ENCODE data around the gene SPON1. TPM values are rescaled to one million over a fixed set of nuclear protein-coding genes. Genes with fewer than 3 reads are reported as not detected.
"Not testable (repeated sequence)": the region's sequence is repeated elsewhere in the genome, so short reads cannot be mapped to it uniquely, and the experiment has no call there.

The SPON1 gene
- polyA plus RNA-seq, 4 donors, result 11.4 to 99.8 (median 22.2) TPM

- FAIRE-seq (no peak), DNase-seq (no peak)
- H3K4me1 ChIP-seq (ENCODE audit: control insufficient read depth in 3 of 3, insufficient read depth in 2 of 3, low read depth in 1 of 3, low read length in 2 of 3), result peaks cover 0 to 7% (median 0%) of the 10 kb centered on the region in 3 donors
- no peaks in the 10 kb centered on the region for H3K27me3 ChIP-seq (ENCODE audit: control insufficient read depth in 3 of 3, insufficient read depth in 3 of 3, low read length in 3 of 3)
- H3K4me3 ChIP-seq (ENCODE audit: low read depth in 1 of 3, low read length in 3 of 3), result no peak overlapping the region
- no peak overlapping the region for H3K27ac ChIP-seq (ENCODE audit: low read depth in 1 of 3, low read length in 2 of 3)
- H3K36me3 ChIP-seq (ENCODE audit: control insufficient read depth in 3 of 3, insufficient read depth in 2 of 3, low read depth in 1 of 3, low read length in 3 of 3), result peaks cover 0 to 9% (median 0%) of the 10 kb centered on the region in 3 donors
- H3K9me3 ChIP-seq (ENCODE audit: control insufficient read depth in 2 of 2, insufficient read depth in 1 of 2, low read depth in 1 of 2, low read length in 1 of 2), result no peaks in the 10 kb centered on the region
- WGBS, 3 donors, result 75 to 96% (median 91%) methylated on average over 2 of the region's 2 CpGs
These were observed 311.4 kb downstream of the SPON1 start for GRCh38 chr11:14273895-14274294.

DNA sequence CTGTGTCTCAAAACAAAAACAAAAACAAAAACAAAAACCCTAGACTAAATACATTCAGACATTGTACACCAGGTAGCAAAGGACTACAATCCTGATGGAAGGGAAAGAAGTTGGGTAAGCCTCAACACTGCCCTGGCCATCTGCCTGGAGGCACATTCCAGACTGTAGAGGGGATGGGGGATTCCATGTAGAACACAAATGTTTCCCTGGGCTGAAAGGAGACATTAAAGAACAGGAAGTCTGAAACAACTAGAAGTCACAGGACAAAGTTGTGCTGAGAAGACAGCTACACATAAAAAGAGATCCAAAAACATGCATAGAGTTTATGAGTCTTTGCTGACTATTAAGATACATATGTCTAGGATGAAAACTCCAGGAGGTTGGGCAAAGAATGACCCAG, 312.6 kb downstream of the SPON1 start:
- Histone ChIP-seq H3K4me3 (ENCODE audit: low read depth in 1 of 3, low read length in 3 of 3) (no peak overlapping the region), H3K27me3 (ENCODE audit: control insufficient read depth in 3 of 3, insufficient read depth in 3 of 3, low read length in 3 of 3) (no peaks in the 10 kb centered on the region), H3K27ac (ENCODE audit: low read depth in 1 of 3, low read length in 2 of 3) (no peak overlapping the region), H3K9me3 (ENCODE audit: control insufficient read depth in 2 of 2, insufficient read depth in 1 of 2, low read depth in 1 of 2, low read length in 1 of 2) (no peaks in the 10 kb centered on the region), H3K4me1 (ENCODE audit: control insufficient read depth in 3 of 3, insufficient read depth in 2 of 3, low read depth in 1 of 3, low read length in 2 of 3) (peaks cover 0 to 7% (median 0%) of the 10 kb centered on the region in 3 donors), H3K36me3 (ENCODE audit: control insufficient read depth in 3 of 3, insufficient read depth in 2 of 3, low read depth in 1 of 3, low read length in 3 of 3) (peaks cover 0 to 9% (median 0%) of the 10 kb centered on the region in 3 donors)
- DNase-seq (no peak), FAIRE-seq (no peak)

GRCh38 chr11:14278869-14279268, 316.3 kb downstream of the SPON1 start:
- H3K36me3 ChIP-seq (ENCODE audit: control insufficient read depth in 3 of 3, insufficient read depth in 2 of 3, low read depth in 1 of 3, low read length in 3 of 3); H3K27me3 ChIP-seq (ENCODE audit: control insufficient read depth in 3 of 3, insufficient read depth in 3 of 3, low read length in 3 of 3); H3K9me3 ChIP-seq (ENCODE audit: control insufficient read depth in 2 of 2, insufficient read depth in 1 of 2, low read depth in 1 of 2, low read length in 1 of 2); FAIRE-seq; H3K4me3 ChIP-seq (ENCODE audit: low read depth in 1 of 3, low read length in 3 of 3); H3K27ac ChIP-seq (ENCODE audit: low read depth in 1 of 3, low read length in 2 of 3); DNase-seq; H3K4me1 ChIP-seq (ENCODE audit: control insufficient read depth in 3 of 3, insufficient read depth in 2 of 3, low read depth in 1 of 3, low read length in 2 of 3): not testable (repeated sequence)
- 90 to 100% methylated on average over 1 of the region's 1 CpG; no CpG with 5 or more reads in 1 of the 3 donors for WGBS, 3 donors

DNA sequence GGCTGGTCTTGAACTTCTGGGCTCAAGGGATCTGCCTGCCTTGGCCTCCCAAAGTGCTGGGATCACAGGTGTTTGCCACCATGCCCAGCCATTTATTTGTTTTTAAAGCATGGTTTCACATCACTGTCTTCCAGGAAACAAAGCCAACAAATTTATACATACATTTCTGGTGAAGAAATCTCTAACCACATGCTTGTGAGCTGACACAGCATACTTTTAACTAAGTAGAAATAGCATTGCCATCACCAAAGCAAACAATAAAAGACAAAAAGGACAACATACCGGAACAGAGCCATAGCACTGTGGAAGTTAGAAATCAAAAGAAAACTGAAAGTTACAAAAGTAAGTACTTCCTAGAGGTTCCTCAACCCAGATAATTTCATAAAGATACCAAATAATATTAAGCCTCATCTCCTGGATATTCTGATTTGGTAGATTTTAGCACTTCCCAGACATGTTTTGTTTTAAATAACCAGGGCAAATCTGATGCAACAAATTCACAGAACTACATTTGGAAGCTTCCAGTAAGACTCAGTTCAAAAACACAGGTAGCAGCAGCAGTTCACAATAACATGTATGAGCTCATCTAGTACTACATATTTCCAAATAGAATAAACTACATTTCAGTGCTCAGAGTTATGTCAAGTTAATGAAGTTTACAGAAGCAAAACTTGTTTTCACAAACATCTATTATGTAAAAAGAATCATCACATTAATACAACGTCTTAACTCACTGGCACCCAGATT, 325.8 kb downstream of the SPON1 start:
- no peaks in the 10 kb centered on the region for H3K27me3 ChIP-seq (ENCODE audit: control insufficient read depth in 3 of 3, insufficient read depth in 3 of 3, low read length in 3 of 3)
- peak overlapping the region in 2 of 3 donors; percentile 37 to 70 for H3K27ac ChIP-seq (ENCODE audit: low read depth in 1 of 3, low read length in 2 of 3)
- FAIRE-seq, result no peak
- no peaks in the 10 kb centered on the region for H3K9me3 ChIP-seq (ENCODE audit: control insufficient read depth in 2 of 2, insufficient read depth in 1 of 2, low read depth in 1 of 2, low read length in 1 of 2)
- H3K36me3 ChIP-seq (ENCODE audit: control insufficient read depth in 3 of 3, insufficient read depth in 2 of 3, low read depth in 1 of 3, low read length in 3 of 3), result peaks cover 2 to 14% (median 2%) of the 10 kb centered on the region in 3 donors
- no peak for DNase-seq
- no peaks in the 10 kb centered on the region for H3K4me1 ChIP-seq (ENCODE audit: control insufficient read depth in 3 of 3, insufficient read depth in 2 of 3, low read depth in 1 of 3, low read length in 2 of 3)
- 72 to 80% (median 73%) methylated on average over 2 of the region's 2 CpGs for WGBS, 3 donors
- H3K4me3 ChIP-seq (ENCODE audit: low read depth in 1 of 3, low read length in 3 of 3), result no peak overlapping the region

GRCh38 chr11:14290422-14290821, 327.9 kb downstream of the SPON1 start:
- FAIRE-seq (no peak), DNase-seq (no peak)
- Histone ChIP-seq H3K4me1 (ENCODE audit: control insufficient read depth in 3 of 3, insufficient read depth in 2 of 3, low read depth in 1 of 3, low read length in 2 of 3) (no peaks in the 10 kb centered on the region), H3K27me3 (ENCODE audit: control insufficient read depth in 3 of 3, insufficient read depth in 3 of 3, low read length in 3 of 3) (no peaks in the 10 kb centered on the region), H3K27ac (ENCODE audit: low read depth in 1 of 3, low read length in 2 of 3) (no peak overlapping the region), H3K9me3 (ENCODE audit: control insufficient read depth in 2 of 2, insufficient read depth in 1 of 2, low read depth in 1 of 2, low read length in 1 of 2) (no peaks in the 10 kb centered on the region), H3K4me3 (ENCODE audit: low read depth in 1 of 3, low read length in 3 of 3) (no peak overlapping the region), H3K36me3 (ENCODE audit: control insufficient read depth in 3 of 3, insufficient read depth in 2 of 3, low read depth in 1 of 3, low read length in 3 of 3) (peaks cover 2 to 16% (median 2%) of the 10 kb centered on the region in 3 donors)
- 88 to 96% (median 91%) methylated on average over 3 of the region's 3 CpGs for WGBS, 3 donors

DNA sequence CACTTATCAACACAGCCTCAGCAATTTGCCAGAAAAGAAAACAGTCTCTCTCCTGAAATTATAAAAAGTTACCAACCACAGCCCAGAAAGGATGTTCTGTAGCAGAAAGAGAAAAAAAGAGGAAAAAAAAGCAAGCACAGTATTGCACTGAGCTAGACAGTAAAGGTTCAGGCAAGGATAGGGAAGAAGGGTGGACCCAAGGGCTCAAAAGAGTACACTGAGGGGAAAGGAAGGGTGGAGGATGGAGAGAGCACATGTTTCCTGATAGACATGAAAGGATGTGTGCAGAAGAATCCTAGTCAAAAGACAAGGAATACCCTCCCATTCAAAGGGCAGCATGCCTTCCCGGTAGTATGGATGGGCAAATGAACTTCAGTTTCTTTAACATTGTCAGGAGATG, 337.4 kb downstream of the SPON1 start:
- WGBS, 3 donors, result 52 to 83% (median 73%) methylated on average over 1 of the region's 1 CpG
- Histone ChIP-seq H3K4me1 (ENCODE audit: control insufficient read depth in 3 of 3, insufficient read depth in 2 of 3, low read depth in 1 of 3, low read length in 2 of 3) (no peaks in the 10 kb centered on the region), H3K4me3 (ENCODE audit: low read depth in 1 of 3, low read length in 3 of 3) (no peak overlapping the region), H3K27ac (ENCODE audit: low read depth in 1 of 3, low read length in 2 of 3) (no peak overlapping the region), H3K36me3 (ENCODE audit: control insufficient read depth in 3 of 3, insufficient read depth in 2 of 3, low read depth in 1 of 3, low read length in 3 of 3) (no peaks in the 10 kb centered on the region), H3K27me3 (ENCODE audit: control insufficient read depth in 3 of 3, insufficient read depth in 3 of 3, low read length in 3 of 3) (no peaks in the 10 kb centered on the region), H3K9me3 (ENCODE audit: control insufficient read depth in 2 of 2, insufficient read depth in 1 of 2, low read depth in 1 of 2, low read length in 1 of 2) (no peaks in the 10 kb centered on the region)
- FAIRE-seq, result no peak
- no peak for DNase-seq

GRCh38 chr11:14300661-14301304, 338.3 kb downstream of the SPON1 start:
- 39 to 44% (median 40%) methylated on average over 6 of the region's 6 CpGs for WGBS, 3 donors
- no peak for FAIRE-seq
- Histone ChIP-seq H3K27me3 (ENCODE audit: control insufficient read depth in 3 of 3, insufficient read depth in 3 of 3, low read length in 3 of 3) (no peaks in the 10 kb centered on the region), H3K36me3 (ENCODE audit: control insufficient read depth in 3 of 3, insufficient read depth in 2 of 3, low read depth in 1 of 3, low read length in 3 of 3) (no peaks in the 10 kb centered on the region), H3K4me3 (ENCODE audit: low read depth in 1 of 3, low read length in 3 of 3) (no peak overlapping the region), H3K9me3 (ENCODE audit: control insufficient read depth in 2 of 2, insufficient read depth in 1 of 2, low read depth in 1 of 2, low read length in 1 of 2) (no peaks in the 10 kb centered on the region), H3K27ac (ENCODE audit: low read depth in 1 of 3, low read length in 2 of 3) (no peak overlapping the region), H3K4me1 (ENCODE audit: control insufficient read depth in 3 of 3, insufficient read depth in 2 of 3, low read depth in 1 of 3, low read length in 2 of 3) (no peaks in the 10 kb centered on the region)
- DNase-seq, result peak; percentile 66 to 75

GRCh38 chr11:14304601-14305000, 342.1 kb downstream of the SPON1 start:
- Histone ChIP-seq H3K9me3 (ENCODE audit: control insufficient read depth in 2 of 2, insufficient read depth in 1 of 2, low read depth in 1 of 2, low read length in 1 of 2) (no peaks in the 10 kb centered on the region), H3K36me3 (ENCODE audit: control insufficient read depth in 3 of 3, insufficient read depth in 2 of 3, low read depth in 1 of 3, low read length in 3 of 3) (no peaks in the 10 kb centered on the region), H3K27me3 (ENCODE audit: control insufficient read depth in 3 of 3, insufficient read depth in 3 of 3, low read length in 3 of 3) (no peaks in the 10 kb centered on the region), H3K4me1 (ENCODE audit: control insufficient read depth in 3 of 3, insufficient read depth in 2 of 3, low read depth in 1 of 3, low read length in 2 of 3) (peaks cover 2 to 14% (median 3%) of the 10 kb centered on the region in 3 donors), H3K27ac (ENCODE audit: low read depth in 1 of 3, low read length in 2 of 3) (no peak overlapping the region), H3K4me3 (ENCODE audit: low read depth in 1 of 3, low read length in 3 of 3) (no peak overlapping the region)
- FAIRE-seq, result no peak
- no peak for DNase-seq

Data from small intestine (tissue), 7 donors.